ENCODE results near the gene TPD52L2.
A peak's percentile ranks its signal among the peaks of the same experiment; 100 is the strongest.

The TPD52L2 gene

DNA sequence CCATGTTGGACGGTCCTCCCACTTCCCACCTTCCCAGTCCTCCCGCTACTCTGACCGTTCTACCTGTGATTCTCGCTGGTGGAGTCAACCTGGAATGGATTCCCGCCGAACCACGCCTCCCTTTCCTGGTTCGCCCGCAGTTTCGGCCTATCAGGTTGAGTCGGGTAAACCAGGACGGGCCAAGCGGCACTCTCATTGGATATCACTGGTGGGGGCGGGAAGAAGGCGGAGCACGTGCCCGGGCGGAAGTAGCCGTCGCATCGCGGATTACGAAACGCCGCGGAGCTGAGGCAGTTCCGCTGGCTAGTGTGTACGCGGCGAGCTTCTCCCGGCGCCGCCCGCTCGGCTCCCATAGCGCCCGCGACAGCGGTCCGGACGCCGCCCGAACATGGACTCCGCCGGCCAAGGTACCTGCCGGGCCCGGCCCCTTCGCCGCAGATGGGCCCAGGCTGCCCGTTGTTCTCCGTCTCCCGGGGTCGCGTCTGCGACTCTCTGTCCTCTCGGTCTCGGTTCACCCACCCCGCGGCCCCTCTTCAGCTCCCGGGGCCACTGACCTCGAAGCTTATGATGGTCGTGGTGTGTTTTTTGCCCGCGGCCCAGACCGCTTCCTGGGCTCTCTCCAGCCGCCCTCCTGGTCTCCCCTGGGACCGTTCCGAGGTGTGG lies at the start of gene TPD52L2:
Gene TPD52L2, plus strand, starts transcription at position 293 of the 663 bp plus-strand sequence. Its CDS starts 96 bp downstream, at position 389.
- DNase-seq (ENCODE audit: low spot score) = peak; percentile 99

GRCh38 chr20:63815615-63816253 lies 49.3 kb upstream of the TPD52L2 start:
- no peak for DNase-seq (ENCODE audit: low spot score)

DNA sequence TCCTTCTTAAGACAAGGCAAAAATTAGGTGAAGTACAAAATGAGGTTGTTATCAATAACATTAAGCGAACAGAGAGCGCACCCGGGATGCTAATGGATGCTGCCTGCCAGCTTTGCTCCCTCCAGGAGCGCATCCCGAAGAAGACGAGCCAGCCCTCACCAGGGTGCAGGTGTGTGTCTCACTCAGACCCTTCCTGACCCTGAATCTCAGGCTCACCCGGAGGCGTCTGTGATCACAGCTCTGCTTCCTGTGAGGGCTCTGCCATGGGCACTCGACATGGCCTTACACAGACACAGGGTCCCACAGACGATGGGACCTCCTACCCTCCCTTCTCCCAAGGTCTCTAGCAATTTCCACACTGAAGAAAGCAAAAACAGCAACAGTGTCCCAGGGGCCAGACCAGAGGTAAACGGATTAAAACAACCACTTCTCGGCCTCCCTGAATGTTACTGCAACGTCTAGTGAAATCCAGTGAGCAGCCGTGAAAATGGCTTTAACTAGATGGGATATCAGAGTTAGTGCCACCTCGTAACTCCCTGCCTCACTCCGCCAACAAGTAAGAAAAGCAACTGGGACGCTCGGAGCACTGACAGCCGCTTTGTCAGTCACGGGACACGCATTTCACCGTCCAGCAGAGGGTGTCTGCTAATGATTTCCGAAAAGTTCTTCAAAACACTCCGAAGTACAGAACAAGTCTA lies 45.7 kb upstream of the TPD52L2 start:
- DNase-seq (ENCODE audit: low spot score) = peak; percentile 53

GRCh38 chr20:63821811-63822210 lies 43.3 kb upstream of the TPD52L2 start:
- no peak for DNase-seq (ENCODE audit: low spot score)

DNA sequence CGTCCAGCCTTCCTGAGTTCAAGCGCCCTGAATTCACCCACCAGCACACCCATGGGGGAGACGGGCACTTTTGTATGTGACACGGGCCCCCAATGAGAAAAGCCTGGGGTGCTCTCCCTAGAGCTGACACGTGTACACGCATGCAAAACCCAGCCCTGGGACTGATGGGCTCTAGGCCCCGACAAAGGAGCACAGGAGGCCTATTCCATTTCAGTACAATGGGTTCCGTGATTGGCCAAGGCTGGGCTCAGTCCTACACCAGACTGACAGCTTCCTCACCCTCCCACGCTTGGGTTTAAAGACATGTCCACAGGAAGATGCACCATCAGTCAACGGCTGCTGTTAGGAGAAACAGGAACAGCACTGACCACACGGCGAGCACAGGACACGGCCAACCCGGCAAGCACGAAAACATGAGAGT lies 42.8 kb upstream of the TPD52L2 start:
- no peak for DNase-seq (ENCODE audit: low spot score)

DNA sequence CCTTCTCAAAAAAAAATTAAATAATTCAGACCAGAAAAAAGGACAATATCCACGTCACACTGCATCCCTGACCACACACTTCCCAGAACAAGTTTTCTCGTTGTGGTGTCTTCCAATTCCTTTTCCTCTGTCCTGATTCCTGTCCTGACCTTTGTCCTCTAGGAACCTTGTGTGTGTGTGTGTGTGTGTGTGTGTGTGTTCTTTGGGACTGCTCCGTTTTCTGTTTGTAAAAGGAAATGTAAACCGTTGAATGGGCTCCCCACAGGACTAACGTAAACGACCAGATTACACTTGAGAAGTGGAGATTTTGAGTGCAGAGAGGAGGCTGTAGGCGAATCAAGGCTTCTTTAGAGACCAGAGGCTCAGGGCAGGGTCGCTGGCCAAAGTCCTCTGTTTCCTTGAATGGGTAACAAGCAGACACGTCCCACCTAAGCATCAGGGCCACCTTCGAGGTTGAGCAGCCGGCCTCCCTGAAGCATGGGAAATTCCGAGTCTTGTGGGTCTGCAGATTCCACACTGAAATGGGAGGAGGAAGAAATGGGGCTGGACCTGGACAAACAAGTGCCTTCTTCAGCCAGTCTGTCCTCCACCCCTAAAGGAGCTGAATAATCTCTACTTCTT lies 41.3 kb upstream of the TPD52L2 start:
- no peak for DNase-seq (ENCODE audit: low spot score)

DNA sequence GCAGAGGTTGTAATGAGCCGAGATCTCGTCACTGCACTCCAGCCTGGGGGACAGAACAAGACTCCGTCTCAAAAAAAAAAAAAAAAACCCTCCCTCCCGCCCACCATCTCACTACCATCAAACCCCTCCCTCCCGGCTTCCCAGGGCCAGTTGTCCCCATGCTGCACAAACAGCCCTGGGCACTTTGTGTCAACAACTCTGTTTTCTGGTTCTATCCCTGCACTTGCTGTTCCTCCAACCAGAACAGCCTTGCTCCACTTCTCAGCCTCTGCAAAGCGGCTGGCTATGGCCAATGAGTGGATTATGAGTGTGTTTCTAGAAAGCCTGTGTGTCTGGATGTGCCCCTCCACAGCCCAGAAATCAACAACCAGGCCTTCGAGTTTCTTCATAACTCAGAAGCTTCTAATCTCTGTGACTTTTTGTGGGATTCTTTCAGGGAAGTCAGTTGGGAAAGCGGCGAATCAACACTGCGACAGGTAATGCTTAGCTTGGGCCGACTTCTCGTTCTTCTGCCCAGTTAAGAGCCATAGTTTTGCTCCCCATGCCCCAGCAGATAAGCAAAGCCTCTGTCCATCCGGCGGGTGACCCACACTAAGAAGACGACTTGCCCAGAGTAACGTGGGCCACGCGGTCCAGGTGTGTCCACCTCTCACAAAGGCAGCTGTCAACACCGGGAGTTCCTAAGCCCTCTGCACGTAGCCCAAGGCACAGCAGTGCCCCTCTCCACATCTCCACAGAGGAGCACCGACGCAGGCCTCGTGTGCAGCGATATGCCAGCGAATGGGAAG lies 39.5 kb upstream of the TPD52L2 start:
- DNase-seq (ENCODE audit: low spot score) = no peak

GRCh38 chr20:63826753-63827152 lies 38.3 kb upstream of the TPD52L2 start:
- no peak for DNase-seq (ENCODE audit: low spot score)

GRCh38 chr20:63828124-63828523 lies 36.9 kb upstream of the TPD52L2 start:
- no peak for DNase-seq (ENCODE audit: low spot score)

DNA sequence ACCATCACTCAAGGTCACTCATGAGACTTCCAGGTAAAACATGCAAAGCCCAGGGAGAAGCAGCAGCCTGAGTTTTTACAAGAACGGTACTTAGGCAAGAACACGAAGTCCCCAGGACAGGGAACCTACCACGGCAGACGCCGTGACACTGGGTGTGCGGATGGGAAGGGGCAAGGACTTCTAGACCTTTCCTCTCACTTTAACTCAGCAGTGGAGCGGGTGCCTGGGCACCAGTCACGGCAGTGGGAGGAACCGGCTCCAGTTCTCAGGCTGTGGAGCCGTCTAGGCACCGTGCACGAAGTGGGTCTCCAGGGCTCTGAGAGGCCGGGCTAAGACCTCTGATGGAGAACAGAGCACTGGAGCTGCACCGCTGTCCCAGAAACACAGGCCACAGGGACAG lies 36.5 kb upstream of the TPD52L2 start:
- DNase-seq (ENCODE audit: low spot score) = no peak

DNA sequence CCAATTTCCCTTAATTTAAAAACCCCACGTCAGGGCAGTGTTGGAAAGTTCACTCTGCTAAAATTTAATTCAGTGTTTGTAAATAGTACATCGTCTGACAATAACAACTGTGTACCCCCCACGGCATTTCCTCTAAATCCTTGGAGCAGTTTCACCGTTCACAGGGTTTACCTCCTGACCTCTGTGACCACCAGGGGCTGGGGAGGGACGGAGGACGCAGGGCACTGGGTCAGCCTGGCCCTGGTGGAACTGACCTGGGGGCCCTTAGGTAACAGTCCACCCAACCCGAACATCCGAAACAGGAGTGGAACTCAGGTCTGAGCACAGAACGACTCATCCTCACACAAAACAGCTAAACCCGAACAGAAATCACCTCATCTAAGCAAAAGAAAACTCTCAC lies 36.1 kb upstream of the TPD52L2 start:
- no peak for DNase-seq (ENCODE audit: low spot score)

DNA sequence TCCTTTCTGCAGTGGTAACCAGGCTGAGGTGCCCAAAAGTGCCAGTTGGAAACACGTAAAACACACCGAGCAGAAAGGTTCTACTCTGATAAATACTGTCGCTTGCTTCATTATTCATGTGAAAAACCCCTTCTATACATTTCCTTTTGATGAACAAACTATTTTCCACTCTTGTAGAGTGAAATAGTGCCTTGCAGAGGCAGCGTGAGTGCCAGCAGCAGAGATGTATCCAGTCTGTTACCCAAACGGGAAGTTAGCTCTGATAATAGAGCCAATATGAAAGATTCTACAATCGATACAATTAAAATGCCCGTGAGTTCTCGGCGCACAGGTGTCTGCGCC lies 35.5 kb upstream of the TPD52L2 start:
- DNase-seq (ENCODE audit: low spot score) = no peak

- DNase-seq (ENCODE audit: low spot score) = no peak
Observed at GRCh38 chr20:63829945-63830835, 34.9 kb upstream of the TPD52L2 start.

DNA sequence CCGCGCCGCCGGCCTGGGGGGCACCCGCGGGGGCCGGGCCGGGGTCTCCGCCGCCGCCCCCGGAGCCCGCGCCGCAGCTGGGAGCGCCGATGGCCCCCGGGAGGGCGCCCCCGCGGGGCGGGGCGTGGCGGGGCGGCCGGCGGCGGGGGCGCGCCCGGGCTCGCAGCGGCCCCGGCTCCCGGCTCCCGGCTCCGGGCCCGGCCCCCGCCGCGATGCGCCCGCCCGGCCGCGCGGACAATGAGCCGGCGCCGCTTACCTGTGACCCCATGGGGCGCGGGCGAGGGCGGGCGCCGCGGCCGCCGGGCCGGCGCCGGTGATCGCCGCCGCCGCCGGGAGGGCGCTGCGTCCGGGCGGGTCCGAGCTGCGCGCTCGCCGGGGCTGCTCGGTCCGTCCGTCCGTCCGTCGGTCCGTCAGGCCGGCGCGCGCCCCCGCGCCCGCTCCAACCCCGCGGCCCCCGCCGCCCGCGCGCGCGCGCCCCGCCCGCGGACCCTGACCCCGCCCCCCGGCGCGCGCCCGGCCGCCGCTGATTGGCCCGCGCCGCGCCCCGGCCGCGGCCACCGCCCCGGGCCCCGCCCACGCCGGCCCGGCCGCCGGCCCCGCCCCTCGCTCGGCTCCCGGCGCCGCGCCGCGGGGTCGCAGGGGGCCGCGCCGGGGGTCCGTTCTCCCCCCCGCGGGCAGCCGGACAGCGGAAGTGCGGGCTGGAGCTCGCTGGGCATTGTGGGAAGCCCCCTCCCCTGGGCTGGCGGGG lies 34.1 kb upstream of the TPD52L2 start, which contains the start of gene ZBTB46:
Gene ZBTB46, minus strand, starts transcription at position 424 of the 748 bp plus-strand sequence. CDS start 40,507 bp downstream, outside the sequence.
- DNase-seq (ENCODE audit: low spot score) = peak; percentile 93

DNA sequence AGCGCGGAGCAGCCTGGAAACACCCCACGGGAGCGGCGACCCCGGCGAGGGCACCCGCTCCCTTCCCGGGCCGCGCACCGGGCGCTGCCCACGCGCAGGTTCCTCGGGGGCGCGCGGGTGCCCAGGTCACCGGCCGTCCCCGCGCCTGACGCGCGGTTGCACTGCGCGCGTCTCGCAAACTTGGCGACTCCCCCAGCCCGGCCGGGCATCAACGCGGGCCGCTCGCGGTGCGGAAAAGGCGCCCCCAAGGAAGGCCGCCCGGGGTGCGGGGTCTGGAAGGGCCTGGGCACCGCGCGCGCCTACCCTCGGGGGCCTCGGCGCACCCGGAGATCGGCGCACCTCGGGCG lies 33.5 kb upstream of the TPD52L2 start:
- DNase-seq (ENCODE audit: low spot score) = no peak

DNA sequence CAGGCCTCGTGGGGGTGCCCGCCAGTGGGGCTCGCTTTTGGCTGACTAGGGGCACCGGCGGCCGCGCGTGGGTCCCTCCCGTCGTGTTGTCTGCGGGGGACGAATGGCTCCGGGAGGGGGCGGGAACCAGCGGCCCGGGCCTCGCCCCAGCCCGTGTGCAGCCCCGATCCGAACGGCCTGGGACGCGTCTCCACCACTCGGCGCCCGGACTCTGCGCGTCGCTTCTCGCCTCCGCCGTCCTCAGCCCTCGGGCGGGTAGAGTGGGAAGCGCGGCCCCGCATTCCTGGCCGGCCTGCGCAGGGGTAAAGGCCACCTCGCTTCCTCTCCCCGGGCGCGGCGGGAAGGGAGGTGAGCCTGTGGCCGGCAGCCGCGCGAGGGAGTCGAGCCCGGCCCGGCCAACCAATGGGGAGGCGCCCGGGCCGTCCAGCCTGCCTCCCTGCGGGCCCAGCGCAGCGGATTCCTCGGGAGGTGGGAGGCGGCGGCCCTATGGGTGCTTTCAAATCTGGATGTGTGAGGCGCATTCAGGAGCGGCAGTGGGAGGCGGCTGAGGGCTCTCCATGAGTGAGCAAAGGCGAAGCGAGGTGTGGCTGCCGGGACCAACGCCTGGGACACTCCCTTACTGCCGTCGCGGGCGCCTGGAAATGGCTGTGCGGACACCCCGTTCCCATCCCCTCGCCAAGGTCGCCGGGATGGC lies 32.9 kb upstream of the TPD52L2 start:
- DNase-seq (ENCODE audit: low spot score) = no peak

- no peak for DNase-seq (ENCODE audit: low spot score)
Observed at GRCh38 chr20:63833776-63834490, 31.1 kb upstream of the TPD52L2 start.

DNA sequence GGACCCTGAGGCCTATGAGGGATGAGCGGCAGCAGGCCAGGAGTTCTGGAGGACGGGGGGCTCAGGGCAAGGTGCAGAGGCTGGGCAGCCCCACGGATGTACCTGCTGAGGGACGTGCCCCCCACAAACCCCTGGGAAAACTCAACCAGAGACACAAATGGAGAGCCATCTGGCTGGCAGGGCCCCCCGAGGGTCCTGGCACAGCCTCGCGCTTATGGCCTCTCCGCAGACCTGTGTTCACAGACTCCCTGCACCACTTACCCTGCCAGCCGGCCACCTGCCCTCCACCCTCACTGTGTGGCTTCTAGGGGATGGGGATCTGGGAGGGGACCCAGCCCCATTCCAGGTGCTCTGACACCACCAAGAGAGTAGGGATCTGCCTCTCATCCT lies 30.6 kb upstream of the TPD52L2 start:
- DNase-seq (ENCODE audit: low spot score) = no peak

Data from AG08395 (cell line).